ENCODE measurements around the gene VAPA.

The VAPA gene

DNA sequence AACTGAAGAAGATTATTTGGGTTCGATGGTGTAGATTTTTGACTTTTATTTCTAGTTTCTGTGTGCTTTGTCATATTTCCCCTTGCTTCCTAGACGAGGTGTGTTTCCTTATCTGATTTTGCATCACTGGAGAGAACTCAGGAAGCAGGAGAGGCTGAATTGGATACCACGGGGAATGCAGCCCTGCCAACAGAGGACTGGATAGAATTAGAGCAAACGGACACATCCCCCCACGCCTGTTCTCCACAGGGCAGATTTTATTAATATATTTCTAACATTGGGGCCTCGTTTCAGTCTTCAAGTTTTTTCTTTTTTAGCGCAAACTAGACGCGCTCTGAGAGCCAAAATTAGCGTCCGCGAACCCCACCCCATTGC lies 678 bp upstream of the VAPA start:
- TF ChIP-seq, protein P1, sequence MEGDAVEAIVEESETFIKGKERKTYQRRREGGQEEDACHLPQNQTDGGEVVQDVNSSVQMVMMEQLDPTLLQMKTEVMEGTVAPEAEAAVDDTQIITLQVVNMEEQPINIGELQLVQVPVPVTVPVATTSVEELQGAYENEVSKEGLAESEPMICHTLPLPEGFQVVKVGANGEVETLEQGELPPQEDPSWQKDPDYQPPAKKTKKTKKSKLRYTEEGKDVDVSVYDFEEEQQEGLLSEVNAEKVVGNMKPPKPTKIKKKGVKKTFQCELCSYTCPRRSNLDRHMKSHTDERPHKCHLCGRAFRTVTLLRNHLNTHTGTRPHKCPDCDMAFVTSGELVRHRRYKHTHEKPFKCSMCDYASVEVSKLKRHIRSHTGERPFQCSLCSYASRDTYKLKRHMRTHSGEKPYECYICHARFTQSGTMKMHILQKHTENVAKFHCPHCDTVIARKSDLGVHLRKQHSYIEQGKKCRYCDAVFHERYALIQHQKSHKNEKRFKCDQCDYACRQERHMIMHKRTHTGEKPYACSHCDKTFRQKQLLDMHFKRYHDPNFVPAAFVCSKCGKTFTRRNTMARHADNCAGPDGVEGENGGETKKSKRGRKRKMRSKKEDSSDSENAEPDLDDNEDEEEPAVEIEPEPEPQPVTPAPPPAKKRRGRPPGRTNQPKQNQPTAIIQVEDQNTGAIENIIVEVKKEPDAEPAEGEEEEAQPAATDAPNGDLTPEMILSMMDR (IDR thresholded peaks at IDR 0.05; ENCODE audit: low read depth, low read length, missing control alignments): no peak
- in situ Hi-C loops (cut with HindIII; ENCODE audit: low sequenced_read_pairs): no loop called here
- H3K4me3 ChIP-seq (ENCODE audit: low read depth, low read length): peak overlapping the region; percentile 72
- no peak for DNase-seq (ENCODE audit: low read depth)

GRCh38 chr18:9914334-9914583 lies 443 bp downstream of the VAPA start:
- in situ Hi-C loops (cut with HindIII; ENCODE audit: low sequenced_read_pairs): no loop called here
- peak overlapping the region; percentile 72 for H3K4me3 ChIP-seq (ENCODE audit: low read depth, low read length)
- no peak for DNase-seq (ENCODE audit: low read depth)
- TF ChIP-seq, protein P1 (IDR thresholded peaks at IDR 0.05; ENCODE audit: low read depth, low read length, missing control alignments): no peak

GRCh38 chr18:9914584-9915290 lies 921 bp downstream of the VAPA start:
- H3K4me3 ChIP-seq (ENCODE audit: low read depth, low read length): peak overlapping the region; percentile 72
- DNase-seq (ENCODE audit: low read depth): peak; percentile 31
- TF ChIP-seq, protein P1 (IDR thresholded peaks at IDR 0.05; ENCODE audit: low read depth, low read length, missing control alignments): no peak
- in situ Hi-C loops (cut with HindIII; ENCODE audit: low sequenced_read_pairs): no loop called here

DNA sequence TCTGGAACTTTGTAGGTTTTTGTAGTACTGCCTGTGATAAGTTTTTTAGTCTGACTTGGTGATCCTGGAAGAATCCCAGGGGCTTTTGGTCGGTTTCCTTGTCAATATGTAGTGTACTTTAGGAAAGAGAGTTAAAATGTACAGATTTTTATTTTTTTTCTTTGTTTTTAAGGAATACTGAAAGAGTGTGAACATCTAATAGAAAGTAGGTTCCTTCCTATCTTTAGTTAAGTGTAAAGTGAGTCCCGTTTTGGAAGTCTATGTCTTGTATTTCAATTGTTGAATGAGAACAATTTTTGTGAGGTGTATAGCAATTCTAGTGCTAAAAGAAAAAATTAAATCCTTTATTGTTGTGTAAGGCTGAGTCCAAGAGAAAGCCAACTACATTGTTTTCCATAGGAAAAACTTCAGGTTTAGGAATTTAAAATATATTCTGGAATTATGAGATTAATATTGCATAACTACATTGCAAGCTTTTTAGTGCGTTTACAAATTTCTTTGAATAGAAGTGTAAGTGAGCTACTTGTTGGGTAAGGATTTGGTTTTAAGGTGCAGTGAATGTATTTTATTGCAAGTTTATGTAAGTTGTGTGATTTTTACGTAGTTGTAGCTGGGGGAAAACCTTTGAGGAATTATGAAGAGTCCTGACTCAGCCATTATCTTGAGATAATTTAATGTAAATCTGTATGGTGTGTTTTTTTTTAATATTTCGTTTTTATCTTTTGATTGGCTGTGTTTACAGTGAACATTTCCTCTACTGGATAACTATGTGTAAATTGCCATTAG lies 1.7 kb downstream of the VAPA start:
- TF ChIP-seq, protein P1 (IDR thresholded peaks at IDR 0.05; ENCODE audit: low read depth, low read length, missing control alignments): no peak
- in situ Hi-C loops (cut with HindIII; ENCODE audit: low sequenced_read_pairs): no loop called here

GRCh38 chr18:9916077-9916639 lies 2.3 kb downstream of the VAPA start:
- DNase-seq (ENCODE audit: low read depth): no peak
- in situ Hi-C loops (cut with HindIII; ENCODE audit: low sequenced_read_pairs): no loop called here
- peak overlapping the region; percentile 72 for H3K4me3 ChIP-seq (ENCODE audit: low read depth, low read length)
- TF ChIP-seq, protein P1 (IDR thresholded peaks at IDR 0.05; ENCODE audit: low read depth, low read length, missing control alignments): no peak

More for the DNA sequence above, 1.7 kb downstream of the VAPA start:
- DNase-seq (ENCODE audit: low read depth): no peak
- H3K4me3 ChIP-seq (ENCODE audit: low read depth, low read length): peak overlapping the region; percentile 72

DNA sequence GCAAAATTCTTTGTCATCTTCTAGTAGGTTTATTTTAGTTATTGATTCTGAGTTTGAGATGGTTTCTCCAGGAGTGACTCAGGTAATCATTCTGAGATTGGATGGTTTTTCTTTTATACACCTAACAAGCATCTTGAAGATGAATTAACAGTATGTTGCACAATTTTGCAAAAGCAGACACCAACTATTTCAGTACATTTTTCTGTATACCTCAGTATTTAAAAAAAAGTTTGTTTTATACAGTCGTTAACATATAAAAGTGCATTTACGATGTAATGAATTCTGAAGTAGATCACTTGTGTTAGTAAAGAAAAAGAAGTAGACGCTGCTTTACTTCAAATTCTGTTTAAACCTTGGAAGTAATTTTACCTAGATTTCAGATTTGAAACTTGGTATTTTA lies 3.0 kb downstream of the VAPA start:
- no peak overlapping the region for H3K4me3 ChIP-seq (ENCODE audit: low read depth, low read length)
- TF ChIP-seq, protein P1 (IDR thresholded peaks at IDR 0.05; ENCODE audit: low read depth, low read length, missing control alignments): no peak
- DNase-seq (ENCODE audit: low read depth): no peak
- in situ Hi-C loops (cut with HindIII; ENCODE audit: low sequenced_read_pairs): no loop called here

All from astrocyte of the cerebellum (primary cell).